Activated naive CD4-positive, alpha-beta T cell treated with anti-CD3 and anti-CD28 coated beads for 36 hours (primary cell): ENCODE measurements around the gene COL19A1. TPM values are rescaled to one million over a fixed set of nuclear protein-coding genes. Genes with fewer than 3 reads are reported as not detected.
"Not testable (repeated sequence)": the region's sequence is repeated elsewhere in the genome, so short reads cannot be mapped to it uniquely, and the experiment has no call there.

ENCODE experiments used
- CTCF ChIA-PET: fragments of 350-600 bp; sonication (Branson Sonifier 250); formaldehyde crosslinking; loops from one replicate; lab custom pipeline; 2021; ENCODE audit warnings: antibody characterized with exemption; lab: Charles Lee
- DNase-seq: peaks from one replicate; pipeline ENCODE4 v3.0.0-alpha.2; 2020
- H3K27ac Mint-ChIP-seq: one replicate; pipeline ENCODE4 v1.8.0; 2021; ENCODE audit warnings: mild to moderate bottlenecking, mixed read lengths
- H3K27me3 Mint-ChIP-seq: one replicate; pipeline ENCODE4 v1.8.0; 2021; ENCODE audit warnings: low read depth, mixed read lengths
- H3K36me3 Mint-ChIP-seq: one replicate; pipeline ENCODE4 v1.8.0; 2021; ENCODE audit warnings: low read depth, mixed read lengths
- H3K4me1 Mint-ChIP-seq: one replicate; pipeline ENCODE4 v1.8.0; 2021; ENCODE audit warnings: low read depth, mixed read lengths
- H3K4me3 Mint-ChIP-seq: one replicate; pipeline ENCODE4 v1.8.0; 2021; ENCODE audit warnings: mild to moderate bottlenecking, moderate library complexity, mixed read lengths
- H3K9me3 Mint-ChIP-seq: one replicate; pipeline ENCODE4 v1.8.0; 2021; ENCODE audit warnings: mixed read lengths
- intact Hi-C: fragments of 100-400 bp; cut with micrococcal nuclease; formaldehyde crosslinking; loops from one replicate; pipeline ENCODE4 v1.15.1; 2023
- total RNA-seq, 2 experiments: library from RNA; stranded (reverse); gene quantifications; one replicate each; pipeline ENCODE4 v1.2.3, GENCODE V29; 2021

Gene COL19A1
- total RNA-seq, 2 experiments from 2014 or later, result 0.26 TPM; not detected in 1

- intact Hi-C loops, result no loop called here
- Mint-ChIP-seq H3K36me3 (no peaks in the 10 kb centered on the region), H3K4me1 (no peaks in the 10 kb centered on the region), H3K4me3 (no peak overlapping the region), H3K27me3 (no peaks in the 10 kb centered on the region), H3K27ac (no peak overlapping the region), H3K9me3 (no peaks in the 10 kb centered on the region)
- DNase-seq, result no peak
- CTCF ChIA-PET, result no interaction called here
Observed at GRCh38 chr6:69953491-69953890, 87.1 kb downstream of the COL19A1 start.

- CTCF ChIA-PET, result no interaction called here
- Mint-ChIP-seq H3K4me3 (no peak overlapping the region), H3K4me1 (no peaks in the 10 kb centered on the region), H3K9me3 (no peaks in the 10 kb centered on the region), H3K27ac (no peak overlapping the region), H3K36me3 (no peaks in the 10 kb centered on the region), H3K27me3 (no peaks in the 10 kb centered on the region)
- intact Hi-C loops, result no loop called here
- DNase-seq, result no peak
Observed at GRCh38 chr6:69954733-69955132, 88.4 kb downstream of the COL19A1 start.

- no peak overlapping the region for H3K4me3 Mint-ChIP-seq
- no peaks in the 10 kb centered on the region for H3K9me3 Mint-ChIP-seq
- no peaks in the 10 kb centered on the region for H3K4me1 Mint-ChIP-seq
- no peak for DNase-seq
- no peaks in the 10 kb centered on the region for H3K36me3 Mint-ChIP-seq
- CTCF ChIA-PET, result no interaction called here
- intact Hi-C loops, result no loop called here
- no peak overlapping the region for H3K27ac Mint-ChIP-seq
- H3K27me3 Mint-ChIP-seq, result no peaks in the 10 kb centered on the region
Observed at GRCh38 chr6:69957985-69958559, 91.7 kb downstream of the COL19A1 start.

- DNase-seq, result no peak
- CTCF ChIA-PET, result no interaction called here
- no peaks in the 10 kb centered on the region for H3K9me3 Mint-ChIP-seq
- no peaks in the 10 kb centered on the region for H3K4me1 Mint-ChIP-seq
- H3K27me3 Mint-ChIP-seq, result no peaks in the 10 kb centered on the region
- intact Hi-C loops, result no loop called here
- no peak overlapping the region for H3K4me3 Mint-ChIP-seq
- H3K36me3 Mint-ChIP-seq, result no peaks in the 10 kb centered on the region
- H3K27ac Mint-ChIP-seq, result no peak overlapping the region
Observed at GRCh38 chr6:69958978-69959377, 92.6 kb downstream of the COL19A1 start.

GRCh38 chr6:69965974-69966373 is 99.6 kb downstream of the COL19A1 start:
- H3K27ac Mint-ChIP-seq, H3K27me3 Mint-ChIP-seq, H3K9me3 Mint-ChIP-seq, CTCF ChIA-PET, H3K4me1 Mint-ChIP-seq, intact Hi-C loops, H3K4me3 Mint-ChIP-seq, H3K36me3 Mint-ChIP-seq, DNase-seq: not testable (repeated sequence)

- no peak overlapping the region for H3K4me3 Mint-ChIP-seq
- peaks cover 7% of the 10 kb centered on the region for H3K27me3 Mint-ChIP-seq
Observed at GRCh38 chr6:69973138-69973537, 106.8 kb downstream of the COL19A1 start.

GRCh38 chr6:69973763-69974162 is 107.4 kb downstream of the COL19A1 start:
- CTCF ChIA-PET, result no interaction called here
- no peaks in the 10 kb centered on the region for H3K4me1 Mint-ChIP-seq
- H3K36me3 Mint-ChIP-seq, result no peaks in the 10 kb centered on the region
- no peak overlapping the region for H3K4me3 Mint-ChIP-seq
- no peak overlapping the region for H3K27ac Mint-ChIP-seq
- no peaks in the 10 kb centered on the region for H3K9me3 Mint-ChIP-seq
- peaks cover 7% of the 10 kb centered on the region for H3K27me3 Mint-ChIP-seq
- intact Hi-C loops, result no loop called here
- no peak for DNase-seq

More at GRCh38 chr6:69973138-69973537, 106.8 kb downstream of the COL19A1 start:
- Mint-ChIP-seq H3K4me1 (no peaks in the 10 kb centered on the region), H3K27ac (no peak overlapping the region), H3K9me3 (no peaks in the 10 kb centered on the region), H3K36me3 (no peaks in the 10 kb centered on the region)
- CTCF ChIA-PET, result no interaction called here
- intact Hi-C loops, result no loop called here
- no peak for DNase-seq

GRCh38 chr6:69974193-69974592 is 107.8 kb downstream of the COL19A1 start:
- Mint-ChIP-seq H3K36me3 (no peaks in the 10 kb centered on the region), H3K9me3 (no peaks in the 10 kb centered on the region), H3K27ac (no peak overlapping the region), H3K4me3 (no peak overlapping the region), H3K27me3 (peaks cover 7% of the 10 kb centered on the region), H3K4me1 (no peaks in the 10 kb centered on the region)
- CTCF ChIA-PET, result no interaction called here
- DNase-seq, result no peak
- intact Hi-C loops, result no loop called here

- Mint-ChIP-seq H3K4me3 (no peak overlapping the region), H3K9me3 (no peaks in the 10 kb centered on the region)
- CTCF ChIA-PET, result no interaction called here
Observed at GRCh38 chr6:69976591-69977090, 110.3 kb downstream of the COL19A1 start.

GRCh38 chr6:69980624-69981023 is 114.3 kb downstream of the COL19A1 start:
- intact Hi-C loops, result no loop called here
- Mint-ChIP-seq H3K27me3 (no peaks in the 10 kb centered on the region), H3K36me3 (no peaks in the 10 kb centered on the region), H3K27ac (no peak overlapping the region), H3K4me1 (no peaks in the 10 kb centered on the region), H3K9me3 (no peaks in the 10 kb centered on the region), H3K4me3 (no peak overlapping the region)
- DNase-seq, result no peak
- CTCF ChIA-PET, result no interaction called here

More at GRCh38 chr6:69976591-69977090, 110.3 kb downstream of the COL19A1 start:
- Mint-ChIP-seq H3K27ac (no peak overlapping the region), H3K27me3 (peaks cover 5% of the 10 kb centered on the region), H3K4me1 (no peaks in the 10 kb centered on the region), H3K36me3 (no peaks in the 10 kb centered on the region)
- DNase-seq, result no peak
- intact Hi-C loops, result no loop called here

- no peak for DNase-seq
- intact Hi-C loops, result no loop called here
- CTCF ChIA-PET, result no interaction called here
- no peaks in the 10 kb centered on the region for H3K36me3 Mint-ChIP-seq
- no peak overlapping the region for H3K27ac Mint-ChIP-seq
- H3K4me1 Mint-ChIP-seq, result no peaks in the 10 kb centered on the region
- H3K4me3 Mint-ChIP-seq, result no peak overlapping the region
- H3K27me3 Mint-ChIP-seq, result peaks cover 2% of the 10 kb centered on the region
- H3K9me3 Mint-ChIP-seq, result no peaks in the 10 kb centered on the region
Observed at GRCh38 chr6:69984506-69984905, 118.2 kb downstream of the COL19A1 start.

GRCh38 chr6:69985180-69985579 is 118.8 kb downstream of the COL19A1 start:
- intact Hi-C loops, result loop anchor here (5.0 kb wide), 1 partner anchor 148 kb away; no protein-coding TSS in a partner anchor
- no peak overlapping the region for H3K27ac Mint-ChIP-seq
- CTCF ChIA-PET, result no interaction called here
- H3K4me1 Mint-ChIP-seq, result no peaks in the 10 kb centered on the region
- H3K4me3 Mint-ChIP-seq, result no peak overlapping the region
- no peaks in the 10 kb centered on the region for H3K9me3 Mint-ChIP-seq
- peaks cover 2% of the 10 kb centered on the region for H3K27me3 Mint-ChIP-seq
- H3K36me3 Mint-ChIP-seq, result no peaks in the 10 kb centered on the region
- DNase-seq, result no peak

- Mint-ChIP-seq H3K9me3 (no peaks in the 10 kb centered on the region), H3K4me1 (no peaks in the 10 kb centered on the region), H3K36me3 (no peaks in the 10 kb centered on the region), H3K4me3 (no peak overlapping the region), H3K27ac (no peak overlapping the region), H3K27me3 (peaks cover 4% of the 10 kb centered on the region)
- intact Hi-C loops, result loop anchor here (5.0 kb wide), 1 partner anchor 150 kb away; no protein-coding TSS in a partner anchor
- CTCF ChIA-PET, result interaction anchor here (0.5 kb wide), 1 partner anchor 120 kb away, joined by 3 read pairs; no protein-coding TSS in a partner anchor
- no peak for DNase-seq
Observed at GRCh38 chr6:69987550-69987949, 121.2 kb downstream of the COL19A1 start.
